NCI-H510A treated with DMSO at 0.1 percent for 48 hours (cell line): Measurements from ENCODE around the gene MAML3.

Experiments used
- DNase-seq: peaks from one replicate; lab custom pipeline; 2025; lab: John Stamatoyannopoulos, UW

MAML3 gene

DNA sequence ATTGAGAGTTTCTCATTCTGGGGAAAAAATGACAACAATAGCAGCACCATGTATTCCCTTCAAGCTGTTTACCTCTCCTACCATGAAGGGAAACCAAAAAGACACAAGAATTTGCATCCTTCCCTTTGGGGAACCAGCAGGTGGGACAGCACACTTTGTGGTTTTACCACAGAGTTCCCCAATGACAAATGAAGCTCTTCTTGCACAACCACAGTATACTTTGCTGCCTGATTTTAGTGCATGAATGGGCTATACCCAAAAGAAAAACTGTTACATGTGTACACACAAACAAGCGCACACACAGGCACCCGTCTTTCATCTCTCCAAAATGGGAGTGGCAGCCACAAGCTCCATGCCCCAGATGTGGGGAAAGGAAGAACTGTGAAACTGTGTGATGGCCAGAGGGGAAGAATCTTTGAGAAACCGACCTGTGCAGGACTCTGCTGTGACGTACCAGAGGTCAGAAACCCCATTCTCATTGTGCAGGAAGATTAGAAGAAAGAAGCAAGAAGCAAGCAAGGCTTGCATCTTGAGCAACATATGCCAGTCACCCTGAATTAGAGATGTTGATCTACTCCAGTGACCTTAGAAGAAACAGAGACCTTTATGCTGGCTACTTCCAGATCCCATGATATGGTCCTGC is 2.7 kb upstream of the MAML3 start:
- DNase-seq, result no peak

- DNase-seq, result peak; percentile 74
These were observed 548 bp upstream of the MAML3 start for GRCh38 chr4:140154572-140154891.

GRCh38 chr4:140153419-140153717 is 616 bp downstream of the MAML3 start:
- DNase-seq, result no peak

DNA sequence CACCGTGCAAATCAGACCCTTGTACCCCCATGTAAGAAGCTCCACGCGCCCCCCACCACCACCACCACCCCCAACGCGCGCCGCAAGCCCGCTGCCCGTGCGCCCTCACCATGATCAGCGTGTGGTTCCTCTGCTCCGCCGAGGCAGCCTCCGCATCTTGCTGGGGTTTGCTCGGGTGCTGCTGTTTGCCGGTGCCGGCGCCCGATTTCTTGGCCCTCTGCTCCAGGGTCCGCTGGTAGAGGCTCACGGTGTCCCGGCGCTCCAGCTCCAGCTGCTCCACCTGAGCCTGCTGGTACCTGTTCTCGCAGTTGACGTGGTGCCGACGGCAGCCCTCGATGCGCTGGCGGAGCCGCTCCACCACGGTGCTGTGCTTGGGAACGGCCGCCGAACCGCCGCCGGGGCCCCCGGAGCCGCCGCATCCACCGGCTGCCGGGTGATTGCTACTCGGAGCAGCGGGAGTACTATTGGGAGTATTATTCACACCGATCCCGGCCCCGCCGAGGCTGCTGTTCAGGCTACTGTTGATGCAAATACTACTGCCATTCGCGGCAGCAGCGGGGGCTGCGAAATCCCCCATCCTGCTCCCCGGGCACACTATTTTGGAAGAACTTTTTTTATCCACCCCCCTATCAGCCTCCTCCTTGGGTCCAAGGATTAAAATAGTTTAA is 1.1 kb downstream of the MAML3 start:
- peak; percentile 17 for DNase-seq

DNA sequence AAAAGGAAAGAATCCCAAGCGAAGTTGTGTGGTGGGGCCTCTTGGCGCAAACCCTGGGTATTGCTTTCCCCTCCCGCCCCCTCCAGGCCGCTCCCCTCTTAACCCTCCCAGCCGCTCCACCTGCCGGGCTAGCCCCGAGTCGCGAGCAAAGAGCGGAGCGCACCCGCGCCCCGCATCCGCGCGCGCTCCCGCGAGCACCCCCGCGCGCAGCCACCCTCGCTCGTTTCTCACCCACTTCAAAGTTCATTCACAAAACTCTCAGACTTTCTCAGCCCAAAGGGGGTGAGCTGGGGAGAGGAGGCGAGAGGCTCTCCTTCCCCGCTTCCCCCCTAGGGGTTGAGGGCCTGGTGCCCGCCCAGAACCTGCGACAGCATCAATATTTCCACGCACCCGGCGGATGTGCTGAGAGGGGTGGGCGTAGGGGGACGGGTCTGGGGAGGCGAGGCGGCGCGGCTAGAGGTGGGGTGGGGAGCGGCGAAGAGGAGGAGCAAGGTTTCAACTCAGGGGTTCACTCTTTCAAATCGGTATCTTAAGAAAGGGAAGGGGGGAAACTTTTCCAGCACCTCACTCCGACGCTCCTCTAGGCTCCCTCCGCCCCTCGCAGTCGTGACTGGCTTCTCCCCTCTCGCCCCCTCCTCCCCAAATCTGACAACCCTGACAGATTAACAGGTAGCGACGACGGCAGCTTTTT is 1.8 kb downstream of the MAML3 start:
- DNase-seq, result peak; percentile 50

DNA sequence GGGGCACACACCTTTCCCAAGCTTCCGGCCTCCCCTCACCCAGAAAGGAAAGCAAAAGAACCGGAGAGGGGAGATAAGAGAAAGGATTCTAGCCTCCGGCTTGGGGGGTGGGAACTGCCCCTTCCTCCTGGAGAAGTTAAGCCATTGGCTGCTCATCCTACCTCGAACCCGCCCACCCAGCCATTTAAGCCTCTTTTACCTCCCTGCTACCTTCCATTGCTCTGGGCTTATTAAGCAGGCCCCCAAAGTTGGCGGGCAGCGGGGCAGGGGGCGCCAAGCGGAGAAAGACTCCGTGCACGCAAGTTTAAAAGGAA is 2.3 kb downstream of the MAML3 start:
- DNase-seq, result peak; percentile 69

DNA sequence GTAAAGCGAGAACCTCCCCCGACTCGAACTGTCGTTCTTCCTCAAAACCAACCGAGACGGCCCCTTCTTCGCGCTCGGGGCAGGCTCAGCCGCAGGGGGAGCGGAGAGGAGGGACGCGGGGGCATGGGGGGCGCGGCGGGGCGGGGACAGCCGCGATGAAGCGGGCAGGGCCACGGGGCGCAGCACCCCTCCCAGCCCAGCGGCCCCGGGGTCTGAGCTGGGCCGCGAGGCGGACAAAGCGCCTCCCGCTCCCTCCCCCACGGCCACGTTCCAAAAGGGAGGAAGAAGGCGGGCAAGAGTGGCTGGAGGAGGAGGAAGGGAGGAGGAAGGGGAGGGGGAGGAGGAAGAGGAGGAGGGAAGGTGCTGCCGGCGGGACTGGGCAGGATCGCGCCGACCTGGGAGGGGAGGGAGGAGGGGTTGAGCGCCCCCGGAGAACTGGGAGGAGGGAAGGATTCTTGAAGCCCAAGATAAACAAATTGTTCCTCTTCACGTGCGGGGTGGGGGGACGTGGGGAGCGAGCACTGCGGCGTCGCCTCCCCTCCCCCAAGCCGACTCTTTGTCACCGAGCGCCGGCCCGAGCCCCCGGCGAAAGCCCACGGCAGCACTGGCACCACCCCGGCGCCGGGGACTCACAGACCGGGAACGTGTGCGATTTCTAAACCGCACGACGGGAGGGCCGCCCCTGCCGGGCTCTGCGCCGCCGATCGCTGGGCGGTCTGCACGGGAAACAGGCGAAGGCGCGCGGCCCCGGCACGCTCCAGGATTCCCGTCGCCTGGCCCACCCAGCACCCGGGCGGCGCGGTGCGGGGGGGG is 2.9 kb downstream of the MAML3 start:
- peak; percentile 87 for DNase-seq

- DNase-seq, result peak; percentile 87
These were observed 3.4 kb downstream of the MAML3 start for GRCh38 chr4:140150636-140150885.

- DNase-seq, result peak; percentile 61
These were observed 3.9 kb downstream of the MAML3 start for GRCh38 chr4:140149846-140150635.

- DNase-seq, result no peak
These were observed 9.9 kb downstream of the MAML3 start for GRCh38 chr4:140144050-140144449.

GRCh38 chr4:140141210-140141835 is 12.7 kb downstream of the MAML3 start:
- DNase-seq, result peak; percentile 20

DNA sequence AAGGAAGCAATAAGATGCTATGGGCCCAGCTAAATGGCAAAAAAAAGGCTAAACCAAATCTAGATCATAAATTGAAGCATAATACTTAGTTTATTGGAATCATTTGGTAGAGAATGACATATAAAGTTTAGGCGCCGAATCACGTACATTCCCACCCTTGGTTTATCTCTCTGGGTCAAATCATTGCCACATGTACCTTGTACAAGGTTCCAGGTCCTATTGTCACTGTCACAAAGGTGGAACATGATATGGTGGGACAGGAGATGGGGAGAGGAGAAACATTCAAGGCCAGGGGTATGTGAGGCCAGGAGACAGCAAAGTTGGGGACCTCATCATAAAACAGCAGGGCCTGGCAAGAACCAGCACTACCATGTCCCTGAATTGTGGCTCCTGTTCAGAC is 13.4 kb downstream of the MAML3 start:
- no peak for DNase-seq

GRCh38 chr4:140138428-140138827 is 15.6 kb downstream of the MAML3 start:
- no peak for DNase-seq

DNA sequence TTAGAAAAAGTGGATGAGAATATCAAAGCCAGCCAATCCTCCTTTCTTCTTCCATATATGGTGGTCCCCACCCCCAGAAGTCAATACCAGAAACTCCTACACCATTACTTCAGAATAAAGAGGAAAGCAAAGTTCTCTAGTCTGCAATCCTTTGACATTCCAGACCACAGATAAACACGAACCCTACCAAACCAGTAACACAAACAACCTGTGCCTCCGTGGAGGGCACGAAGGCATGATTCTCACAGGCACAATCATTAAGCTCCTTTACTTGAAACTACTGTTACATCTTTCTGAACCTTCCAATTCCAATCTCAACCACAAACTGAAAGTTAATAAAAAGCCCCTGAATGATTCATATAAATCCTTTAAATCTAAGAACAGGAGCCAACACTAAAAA is 16.3 kb downstream of the MAML3 start:
- no peak for DNase-seq

DNA sequence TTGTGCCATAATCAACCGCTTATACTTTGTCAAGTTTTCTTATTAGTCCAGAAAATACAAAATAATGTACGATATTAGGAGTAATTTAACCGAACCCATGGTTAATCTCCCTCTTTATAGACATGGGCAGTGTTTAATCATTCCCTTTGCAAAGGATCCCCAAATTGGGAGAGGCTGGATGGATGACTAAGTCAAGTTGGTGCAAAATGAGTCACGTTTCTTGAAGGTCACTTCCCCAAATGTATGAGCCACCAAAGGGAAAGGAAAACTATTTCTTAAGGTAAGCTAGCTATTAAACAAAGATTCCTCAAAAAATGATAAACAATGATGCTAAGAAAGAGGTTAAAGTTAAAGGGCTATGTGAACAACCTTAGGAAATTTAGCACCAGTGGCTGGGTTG is 17.5 kb downstream of the MAML3 start:
- DNase-seq, result no peak

DNA sequence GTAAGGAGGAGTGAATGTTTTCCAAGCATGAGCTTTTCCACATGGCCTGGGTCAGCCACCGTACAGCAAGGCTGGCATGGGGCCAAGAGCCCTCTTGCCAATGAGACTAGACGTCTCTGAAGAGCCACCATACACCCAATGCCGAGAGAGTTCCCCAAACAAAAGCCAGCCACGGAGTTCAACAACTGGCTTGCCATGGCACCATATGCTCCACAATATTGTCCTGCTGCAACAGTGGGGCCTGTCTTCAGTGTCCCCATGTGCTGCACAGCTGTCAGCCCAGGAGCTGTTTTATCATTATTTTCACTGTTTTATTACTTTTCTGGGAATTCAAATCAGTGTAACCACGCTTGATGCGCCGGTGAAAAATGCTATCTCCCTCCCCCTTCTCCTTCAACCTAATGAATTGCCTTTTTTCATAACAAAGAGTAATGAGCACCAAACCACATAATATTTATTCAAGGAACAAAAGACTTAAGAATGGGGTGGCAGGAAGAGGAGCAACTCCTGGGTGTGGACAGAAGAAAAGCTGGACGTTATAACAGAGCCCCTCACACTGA is 18.4 kb downstream of the MAML3 start:
- DNase-seq, result peak; percentile 57

DNA sequence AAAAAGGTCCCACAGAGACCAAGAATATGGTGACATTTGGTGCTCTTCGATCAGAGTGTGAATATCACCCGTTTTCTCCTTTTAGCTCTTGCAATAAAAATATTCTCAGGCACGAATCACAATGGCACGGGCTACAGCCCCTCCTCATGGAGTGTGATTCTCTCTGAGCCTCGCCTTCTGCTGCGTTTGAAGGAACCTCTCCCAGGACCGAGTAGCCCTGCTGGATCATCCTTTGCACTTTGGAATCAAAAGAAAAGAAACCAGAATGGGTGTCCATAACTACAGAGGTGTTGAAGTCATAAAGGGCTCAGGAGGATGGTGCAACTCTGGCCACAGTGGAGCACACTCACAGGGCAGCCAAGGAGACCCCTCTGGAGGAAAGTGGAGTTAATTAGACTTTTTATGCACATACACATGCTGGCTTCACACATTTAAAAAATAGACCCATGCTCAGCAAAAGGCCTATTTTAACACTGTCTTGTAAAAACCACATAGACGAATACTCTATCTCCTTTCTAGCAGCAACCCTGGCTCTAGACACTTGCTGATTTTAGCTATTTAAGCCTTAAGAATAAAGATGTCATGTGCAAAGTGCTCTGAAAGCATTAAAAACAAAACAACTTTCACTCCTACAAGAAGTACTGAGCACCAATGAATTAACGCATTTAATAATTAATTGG is 19.1 kb downstream of the MAML3 start:
- no peak for DNase-seq

GRCh38 chr4:140133576-140133975 is 20.4 kb downstream of the MAML3 start:
- no peak for DNase-seq

- no peak for DNase-seq
These were observed 22.2 kb downstream of the MAML3 start for GRCh38 chr4:140131675-140132229.

DNA sequence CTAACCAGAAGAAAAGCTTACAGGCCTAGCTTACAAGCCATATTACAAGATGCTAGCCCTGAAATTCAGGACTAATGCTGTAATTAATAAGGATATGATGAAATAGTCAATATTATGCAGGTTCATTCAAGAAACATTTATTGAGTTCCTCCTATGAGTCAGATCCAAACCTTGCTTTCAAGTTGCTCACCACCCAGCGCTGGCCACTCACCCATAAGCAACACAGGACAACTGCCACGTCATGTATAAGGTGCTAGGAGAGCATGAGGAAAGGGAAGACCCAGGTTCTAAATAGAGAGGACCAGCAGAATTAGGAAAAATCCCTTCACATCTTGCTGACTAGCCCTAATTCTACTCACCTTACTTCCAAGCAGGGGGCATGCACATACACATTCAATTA is 23.3 kb downstream of the MAML3 start:
- DNase-seq, result no peak

DNA sequence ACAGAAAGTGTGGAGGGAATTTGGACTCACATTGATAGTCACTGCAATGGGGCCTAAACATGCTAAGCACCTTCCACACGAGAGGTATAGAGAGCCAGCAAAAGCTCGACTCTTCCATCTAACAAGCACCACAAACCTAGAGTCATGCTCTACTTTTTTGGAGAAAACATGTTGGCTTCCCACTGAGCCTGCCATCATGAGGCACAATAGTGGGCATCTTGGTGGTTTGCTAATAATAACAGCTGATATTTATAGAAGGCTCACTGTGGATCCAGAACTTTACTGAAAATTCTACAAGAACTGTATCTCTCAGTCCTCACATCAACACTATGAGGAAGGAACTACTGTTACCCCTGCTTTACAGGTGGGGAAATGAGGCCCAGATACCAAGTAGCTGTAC is 26.6 kb downstream of the MAML3 start:
- DNase-seq, result no peak
